ENCODE data around the gene NIPAL4.

DNA sequence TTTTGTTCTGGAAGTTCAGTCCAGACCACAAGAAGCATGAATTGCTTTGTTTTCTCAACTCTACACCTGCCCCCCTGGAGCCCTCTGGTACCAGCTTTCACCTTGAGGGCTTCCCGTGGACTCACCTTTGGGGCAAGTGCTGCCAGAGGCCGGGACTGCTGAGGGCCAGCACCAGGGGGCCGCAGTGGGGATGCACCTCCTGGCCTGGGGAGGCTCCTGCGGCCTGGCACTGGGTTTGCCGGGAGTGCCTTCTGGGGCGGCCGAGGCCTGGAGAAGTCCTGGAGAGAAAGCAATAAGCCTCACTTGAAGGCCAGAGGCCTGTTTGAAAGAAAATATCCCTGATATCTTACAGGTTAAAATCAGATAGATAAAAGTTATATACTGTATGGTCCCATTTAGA, 21.7 kb downstream of the NIPAL4 start:
- no peak for TF ChIP-seq POLR2A (IDR thresholded peaks at IDR 0.05)
- TF ChIP-seq, protein P1, sequence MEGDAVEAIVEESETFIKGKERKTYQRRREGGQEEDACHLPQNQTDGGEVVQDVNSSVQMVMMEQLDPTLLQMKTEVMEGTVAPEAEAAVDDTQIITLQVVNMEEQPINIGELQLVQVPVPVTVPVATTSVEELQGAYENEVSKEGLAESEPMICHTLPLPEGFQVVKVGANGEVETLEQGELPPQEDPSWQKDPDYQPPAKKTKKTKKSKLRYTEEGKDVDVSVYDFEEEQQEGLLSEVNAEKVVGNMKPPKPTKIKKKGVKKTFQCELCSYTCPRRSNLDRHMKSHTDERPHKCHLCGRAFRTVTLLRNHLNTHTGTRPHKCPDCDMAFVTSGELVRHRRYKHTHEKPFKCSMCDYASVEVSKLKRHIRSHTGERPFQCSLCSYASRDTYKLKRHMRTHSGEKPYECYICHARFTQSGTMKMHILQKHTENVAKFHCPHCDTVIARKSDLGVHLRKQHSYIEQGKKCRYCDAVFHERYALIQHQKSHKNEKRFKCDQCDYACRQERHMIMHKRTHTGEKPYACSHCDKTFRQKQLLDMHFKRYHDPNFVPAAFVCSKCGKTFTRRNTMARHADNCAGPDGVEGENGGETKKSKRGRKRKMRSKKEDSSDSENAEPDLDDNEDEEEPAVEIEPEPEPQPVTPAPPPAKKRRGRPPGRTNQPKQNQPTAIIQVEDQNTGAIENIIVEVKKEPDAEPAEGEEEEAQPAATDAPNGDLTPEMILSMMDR (IDR thresholded peaks at IDR 0.05), result no peak
